ENCODE measurements around the gene ISCU. TPM values are rescaled to one million over a fixed set of nuclear protein-coding genes. Genes with fewer than 3 reads are reported as not detected.

ISCU gene
- total and polyA plus RNA-seq, 2 of the 8 experiments (the other 6 are each of a cell fraction or from before 2014, with no cell fraction given) = 72.1 to 78.1 TPM

DNA sequence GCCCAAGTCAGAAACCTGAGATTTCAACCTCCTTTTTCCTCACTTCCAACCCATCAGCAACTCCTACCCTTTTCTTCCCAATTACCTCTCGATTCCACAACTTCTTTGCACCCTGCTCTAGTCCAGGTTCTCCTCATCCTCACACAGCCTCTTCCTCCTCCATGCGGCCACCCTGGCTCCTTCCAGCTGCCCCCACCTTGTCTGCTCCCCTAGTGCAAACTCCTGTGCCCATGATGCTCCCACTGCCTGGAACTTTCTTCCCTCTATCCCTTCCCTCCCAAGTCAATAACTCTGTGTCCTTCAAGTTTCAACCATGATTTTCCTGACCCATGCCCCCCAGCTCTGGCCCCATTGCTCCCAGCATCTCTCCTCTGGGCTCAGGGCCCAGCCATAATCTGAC lies 54.0 kb downstream of the ISCU start (continued):
- TF ChIP-seq, protein P1, sequence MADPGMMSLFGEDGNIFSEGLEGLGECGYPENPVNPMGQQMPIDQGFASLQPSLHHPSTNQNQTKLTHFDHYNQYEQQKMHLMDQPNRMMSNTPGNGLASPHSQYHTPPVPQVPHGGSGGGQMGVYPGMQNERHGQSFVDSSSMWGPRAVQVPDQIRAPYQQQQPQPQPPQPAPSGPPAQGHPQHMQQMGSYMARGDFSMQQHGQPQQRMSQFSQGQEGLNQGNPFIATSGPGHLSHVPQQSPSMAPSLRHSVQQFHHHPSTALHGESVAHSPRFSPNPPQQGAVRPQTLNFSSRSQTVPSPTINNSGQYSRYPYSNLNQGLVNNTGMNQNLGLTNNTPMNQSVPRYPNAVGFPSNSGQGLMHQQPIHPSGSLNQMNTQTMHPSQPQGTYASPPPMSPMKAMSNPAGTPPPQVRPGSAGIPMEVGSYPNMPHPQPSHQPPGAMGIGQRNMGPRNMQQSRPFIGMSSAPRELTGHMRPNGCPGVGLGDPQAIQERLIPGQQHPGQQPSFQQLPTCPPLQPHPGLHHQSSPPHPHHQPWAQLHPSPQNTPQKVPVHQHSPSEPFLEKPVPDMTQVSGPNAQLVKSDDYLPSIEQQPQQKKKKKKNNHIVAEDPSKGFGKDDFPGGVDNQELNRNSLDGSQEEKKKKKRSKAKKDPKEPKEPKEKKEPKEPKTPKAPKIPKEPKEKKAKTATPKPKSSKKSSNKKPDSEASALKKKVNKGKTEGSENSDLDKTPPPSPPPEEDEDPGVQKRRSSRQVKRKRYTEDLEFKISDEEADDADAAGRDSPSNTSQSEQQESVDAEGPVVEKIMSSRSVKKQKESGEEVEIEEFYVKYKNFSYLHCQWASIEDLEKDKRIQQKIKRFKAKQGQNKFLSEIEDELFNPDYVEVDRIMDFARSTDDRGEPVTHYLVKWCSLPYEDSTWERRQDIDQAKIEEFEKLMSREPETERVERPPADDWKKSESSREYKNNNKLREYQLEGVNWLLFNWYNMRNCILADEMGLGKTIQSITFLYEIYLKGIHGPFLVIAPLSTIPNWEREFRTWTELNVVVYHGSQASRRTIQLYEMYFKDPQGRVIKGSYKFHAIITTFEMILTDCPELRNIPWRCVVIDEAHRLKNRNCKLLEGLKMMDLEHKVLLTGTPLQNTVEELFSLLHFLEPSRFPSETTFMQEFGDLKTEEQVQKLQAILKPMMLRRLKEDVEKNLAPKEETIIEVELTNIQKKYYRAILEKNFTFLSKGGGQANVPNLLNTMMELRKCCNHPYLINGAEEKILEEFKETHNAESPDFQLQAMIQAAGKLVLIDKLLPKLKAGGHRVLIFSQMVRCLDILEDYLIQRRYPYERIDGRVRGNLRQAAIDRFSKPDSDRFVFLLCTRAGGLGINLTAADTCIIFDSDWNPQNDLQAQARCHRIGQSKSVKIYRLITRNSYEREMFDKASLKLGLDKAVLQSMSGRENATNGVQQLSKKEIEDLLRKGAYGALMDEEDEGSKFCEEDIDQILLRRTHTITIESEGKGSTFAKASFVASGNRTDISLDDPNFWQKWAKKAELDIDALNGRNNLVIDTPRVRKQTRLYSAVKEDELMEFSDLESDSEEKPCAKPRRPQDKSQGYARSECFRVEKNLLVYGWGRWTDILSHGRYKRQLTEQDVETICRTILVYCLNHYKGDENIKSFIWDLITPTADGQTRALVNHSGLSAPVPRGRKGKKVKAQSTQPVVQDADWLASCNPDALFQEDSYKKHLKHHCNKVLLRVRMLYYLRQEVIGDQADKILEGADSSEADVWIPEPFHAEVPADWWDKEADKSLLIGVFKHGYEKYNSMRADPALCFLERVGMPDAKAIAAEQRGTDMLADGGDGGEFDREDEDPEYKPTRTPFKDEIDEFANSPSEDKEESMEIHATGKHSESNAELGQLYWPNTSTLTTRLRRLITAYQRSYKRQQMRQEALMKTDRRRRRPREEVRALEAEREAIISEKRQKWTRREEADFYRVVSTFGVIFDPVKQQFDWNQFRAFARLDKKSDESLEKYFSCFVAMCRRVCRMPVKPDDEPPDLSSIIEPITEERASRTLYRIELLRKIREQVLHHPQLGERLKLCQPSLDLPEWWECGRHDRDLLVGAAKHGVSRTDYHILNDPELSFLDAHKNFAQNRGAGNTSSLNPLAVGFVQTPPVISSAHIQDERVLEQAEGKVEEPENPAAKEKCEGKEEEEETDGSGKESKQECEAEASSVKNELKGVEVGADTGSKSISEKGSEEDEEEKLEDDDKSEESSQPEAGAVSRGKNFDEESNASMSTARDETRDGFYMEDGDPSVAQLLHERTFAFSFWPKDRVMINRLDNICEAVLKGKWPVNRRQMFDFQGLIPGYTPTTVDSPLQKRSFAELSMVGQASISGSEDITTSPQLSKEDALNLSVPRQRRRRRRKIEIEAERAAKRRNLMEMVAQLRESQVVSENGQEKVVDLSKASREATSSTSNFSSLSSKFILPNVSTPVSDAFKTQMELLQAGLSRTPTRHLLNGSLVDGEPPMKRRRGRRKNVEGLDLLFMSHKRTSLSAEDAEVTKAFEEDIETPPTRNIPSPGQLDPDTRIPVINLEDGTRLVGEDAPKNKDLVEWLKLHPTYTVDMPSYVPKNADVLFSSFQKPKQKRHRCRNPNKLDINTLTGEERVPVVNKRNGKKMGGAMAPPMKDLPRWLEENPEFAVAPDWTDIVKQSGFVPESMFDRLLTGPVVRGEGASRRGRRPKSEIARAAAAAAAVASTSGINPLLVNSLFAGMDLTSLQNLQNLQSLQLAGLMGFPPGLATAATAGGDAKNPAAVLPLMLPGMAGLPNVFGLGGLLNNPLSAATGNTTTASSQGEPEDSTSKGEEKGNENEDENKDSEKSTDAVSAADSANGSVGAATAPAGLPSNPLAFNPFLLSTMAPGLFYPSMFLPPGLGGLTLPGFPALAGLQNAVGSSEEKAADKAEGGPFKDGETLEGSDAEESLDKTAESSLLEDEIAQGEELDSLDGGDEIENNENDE (IDR thresholded peaks at IDR 0.05; ENCODE audit: insufficient replicate concordance, low read length) = no peak
- TF ChIP-seq BACH1 (IDR thresholded peaks at IDR 0.05; ENCODE audit: low read length) (no peak), JUN (IDR thresholded peaks at IDR 0.05; ENCODE audit: low read depth, low read length) (no peak)

Data from H1 (cell line).